Panc1 (cell line): ENCODE data around the gene SNX3. TPM values are rescaled to one million over a fixed set of nuclear protein-coding genes. Genes with fewer than 3 reads are reported as not detected.

Experiments used
- ATAC-seq: fragments of 200-7000 bp; cut with Tn5 transposase; 2 replicates; pipeline ENCODE4 v1.9.1; 2020; ENCODE audit warnings: mild to moderate bottlenecking, moderate library complexity
- BruUV-seq: library from RNA; stranded (reverse); fragments of 400-500 nt; replicated peaks from 2 replicates; lab custom pipeline; 2021; lab: Mats Ljungman, UMichigan
- CTCF ChIA-PET: fragments of 300-600 bp; sonication (Branson Sonifier 250); formaldehyde crosslinking; loops from one replicate; lab custom pipeline; 2022; ENCODE audit warnings: antibody characterized with exemption; lab: Charles Lee
- POLR2A ChIA-PET: fragments of 300-600 bp; sonication (Branson Sonifier 250); formaldehyde crosslinking; loops from one replicate; lab custom pipeline; 2022; ENCODE audit warnings: antibody characterized with exemption; lab: Charles Lee
- DNase-seq: peaks from one replicate; pipeline ENCODE4 v3.0.0-alpha.2; 2010; ENCODE audit warnings: low read depth, low spot score
- H3K27ac ChIP-seq: 2 replicates; pipeline ENCODE4 v1.5.1; 2011; ENCODE audit warnings: mild to moderate bottlenecking, low read length, inconsistent platforms
- H3K27me3 ChIP-seq: fragments of 200-500 bp; sonication (Bioruptor generic); 2 replicates; pipeline ENCODE4 v1.6.0; 2014; ENCODE audit warnings: low read length, inconsistent platforms; ENCODE audit not compliant: control insufficient read depth, insufficient read depth
- H3K36me3 ChIP-seq: fragments of 200-500 bp; sonication (Bioruptor generic); 2 replicates; pipeline ENCODE4 v1.5.1; 2014; ENCODE audit warnings: inconsistent platforms, mild to moderate bottlenecking, low read length, moderate library complexity; ENCODE audit not compliant: control insufficient read depth, insufficient read depth
- H3K4me1 ChIP-seq: 2 replicates; pipeline ENCODE4 v1.5.1; 2011; ENCODE audit warnings: inconsistent platforms, mild to moderate bottlenecking, low read length, moderate library complexity; ENCODE audit not compliant: control insufficient read depth, insufficient read depth
- H3K4me3 ChIP-seq, 2 experiments: 2 replicates each; pipeline ENCODE4 v1.5.1; 2011 to 2012; ENCODE audit warnings: low read depth in 2 of 2, low read length in 2 of 2, mild to moderate bottlenecking in 2 of 2, inconsistent platforms in 1 of 2, moderate library complexity in 1 of 2
- H3K9me3 ChIP-seq: fragments of 200-500 bp; sonication (Bioruptor generic); 2 replicates; pipeline ENCODE4 v1.5.1; 2014; ENCODE audit warnings: low read depth, mild to moderate bottlenecking, inconsistent platforms, low read length, moderate library complexity; ENCODE audit not compliant: control insufficient read depth, insufficient read depth
- POLR2AphosphoS5 ChIP-seq: IDR thresholded peaks from 2 replicates; pipeline ENCODE4 v1.6.1; 2012; ENCODE audit warnings: mild to moderate bottlenecking, low read depth, low read length, moderate library complexity
- SIN3A ChIP-seq: IDR thresholded peaks from 2 replicates; pipeline ENCODE4 v1.6.1; 2012; ENCODE audit warnings: low read depth, mild to moderate bottlenecking, low read length, moderate library complexity, borderline replicate concordance; ENCODE audit not compliant: insufficient read depth
- TCF7L2 ChIP-seq: IDR thresholded peaks from 2 replicates; pipeline ENCODE4 v1.6.1; 2011; ENCODE audit warnings: mild to moderate bottlenecking, low read depth, low read length, inconsistent platforms
- in situ Hi-C: cut with HindIII; loops from 2 replicates; pipeline ENCODE4 v1.10.0; 2016; ENCODE audit warnings: low sequenced_read_pairs, low pct_unique_long_range_greater_than_20kb
- intact Hi-C: fragments of 100-400 bp; cut with micrococcal nuclease; formaldehyde crosslinking; loops from one replicate; pipeline ENCODE4 v1.10.0; 2022; ENCODE audit not compliant: unreplicated experiment
- total RNA-seq: library from RNA; stranded (reverse); gene quantifications from one replicate; pipeline ENCODE4 v1.2.1, GENCODE V29; 2021; ENCODE audit not compliant: unreplicated experiment
- TF ChIP-seq, protein P1 (sequence below): fragments of 450-650 bp; IDR thresholded peaks from 2 replicates; pipeline ENCODE4 v1.5.1; 2017; ENCODE audit warnings: mild to moderate bottlenecking
- TF ChIP-seq, protein P2 (sequence below), 2 experiments: IDR thresholded peaks; 2 replicates each; pipeline ENCODE4 v1.6.1; 2011 to 2012; ENCODE audit warnings: low read depth in 2 of 2, control low read depth in 1 of 2, low read length in 1 of 2, mild to moderate bottlenecking in 1 of 2, moderate library complexity in 1 of 2; ENCODE audit not compliant: insufficient read depth in 1 of 2

The SNX3 gene
- total RNA-seq, 1 experiment from 2014 or later, result 223 TPM

DNA sequence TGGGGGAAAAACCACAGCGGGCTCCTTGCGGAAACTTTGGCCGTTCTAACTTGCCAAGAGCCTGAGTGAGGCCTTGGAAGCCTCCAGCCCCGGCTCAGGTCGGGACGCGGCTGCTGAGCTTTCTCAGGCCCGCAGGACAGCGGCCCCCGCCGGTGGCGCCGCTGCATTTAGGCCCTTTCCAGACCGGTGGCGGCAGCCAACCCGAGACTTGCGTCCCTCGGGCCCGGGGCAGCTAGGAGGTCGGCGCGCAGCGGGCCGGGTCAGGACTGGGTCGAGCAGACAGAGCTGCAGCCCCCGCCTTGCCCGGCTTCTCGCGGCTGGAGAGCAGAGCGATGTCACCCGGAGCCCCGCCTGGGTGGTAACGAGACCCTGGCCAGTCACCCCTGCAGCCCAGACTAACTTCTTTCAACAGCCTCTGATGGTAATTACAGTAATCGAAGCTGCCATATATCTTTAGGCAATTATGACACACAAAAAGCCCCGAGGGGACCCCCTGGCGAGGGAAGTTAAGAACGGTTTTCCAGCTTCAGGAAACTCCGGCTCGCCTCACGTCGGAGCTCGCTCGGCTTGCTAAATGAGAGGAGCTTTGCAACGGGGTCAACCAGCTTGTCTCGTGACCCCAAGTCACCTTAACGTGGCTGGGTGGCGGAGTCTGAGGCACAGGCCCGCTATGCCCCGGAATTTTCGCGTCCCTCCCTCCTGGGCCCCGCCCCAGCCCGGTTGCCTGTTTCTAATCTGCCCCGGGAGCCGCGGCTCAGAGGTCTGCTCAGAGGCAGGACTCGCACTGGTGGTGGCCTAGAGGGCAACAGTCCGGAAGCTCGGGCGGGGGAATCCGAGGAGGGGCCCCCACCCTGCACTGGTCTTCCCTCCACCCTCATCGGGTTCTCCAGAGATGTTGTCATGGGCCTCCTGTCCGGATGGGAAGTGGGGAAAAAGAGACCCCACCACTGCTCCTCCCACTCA lies 92.1 kb downstream of the SNX3 start:
- Histone ChIP-seq H3K27me3 (peaks cover 20% of the 10 kb centered on the region), H3K4me3 (no peak overlapping the region), H3K9me3 (no peaks in the 10 kb centered on the region), H3K36me3 (no peaks in the 10 kb centered on the region), H3K4me1 (peaks cover 8% of the 10 kb centered on the region; the same call in 1 of the 2 replicates), H3K27ac (no peak overlapping the region)
- DNase-seq (no peak), ATAC-seq (no peak)
- in situ Hi-C loops (no loop called here), intact Hi-C loops (no loop called here)
- BruUV-seq, result no TSS peak
- POLR2A ChIA-PET, result no interaction called here
- CTCF ChIA-PET, result no interaction called here
- no peak for TF ChIP-seq TCF7L2
- TF ChIP-seq SIN3A, result no peak
- TF ChIP-seq, protein P1, sequence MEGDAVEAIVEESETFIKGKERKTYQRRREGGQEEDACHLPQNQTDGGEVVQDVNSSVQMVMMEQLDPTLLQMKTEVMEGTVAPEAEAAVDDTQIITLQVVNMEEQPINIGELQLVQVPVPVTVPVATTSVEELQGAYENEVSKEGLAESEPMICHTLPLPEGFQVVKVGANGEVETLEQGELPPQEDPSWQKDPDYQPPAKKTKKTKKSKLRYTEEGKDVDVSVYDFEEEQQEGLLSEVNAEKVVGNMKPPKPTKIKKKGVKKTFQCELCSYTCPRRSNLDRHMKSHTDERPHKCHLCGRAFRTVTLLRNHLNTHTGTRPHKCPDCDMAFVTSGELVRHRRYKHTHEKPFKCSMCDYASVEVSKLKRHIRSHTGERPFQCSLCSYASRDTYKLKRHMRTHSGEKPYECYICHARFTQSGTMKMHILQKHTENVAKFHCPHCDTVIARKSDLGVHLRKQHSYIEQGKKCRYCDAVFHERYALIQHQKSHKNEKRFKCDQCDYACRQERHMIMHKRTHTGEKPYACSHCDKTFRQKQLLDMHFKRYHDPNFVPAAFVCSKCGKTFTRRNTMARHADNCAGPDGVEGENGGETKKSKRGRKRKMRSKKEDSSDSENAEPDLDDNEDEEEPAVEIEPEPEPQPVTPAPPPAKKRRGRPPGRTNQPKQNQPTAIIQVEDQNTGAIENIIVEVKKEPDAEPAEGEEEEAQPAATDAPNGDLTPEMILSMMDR, result no peak
- TF ChIP-seq, protein P2, sequence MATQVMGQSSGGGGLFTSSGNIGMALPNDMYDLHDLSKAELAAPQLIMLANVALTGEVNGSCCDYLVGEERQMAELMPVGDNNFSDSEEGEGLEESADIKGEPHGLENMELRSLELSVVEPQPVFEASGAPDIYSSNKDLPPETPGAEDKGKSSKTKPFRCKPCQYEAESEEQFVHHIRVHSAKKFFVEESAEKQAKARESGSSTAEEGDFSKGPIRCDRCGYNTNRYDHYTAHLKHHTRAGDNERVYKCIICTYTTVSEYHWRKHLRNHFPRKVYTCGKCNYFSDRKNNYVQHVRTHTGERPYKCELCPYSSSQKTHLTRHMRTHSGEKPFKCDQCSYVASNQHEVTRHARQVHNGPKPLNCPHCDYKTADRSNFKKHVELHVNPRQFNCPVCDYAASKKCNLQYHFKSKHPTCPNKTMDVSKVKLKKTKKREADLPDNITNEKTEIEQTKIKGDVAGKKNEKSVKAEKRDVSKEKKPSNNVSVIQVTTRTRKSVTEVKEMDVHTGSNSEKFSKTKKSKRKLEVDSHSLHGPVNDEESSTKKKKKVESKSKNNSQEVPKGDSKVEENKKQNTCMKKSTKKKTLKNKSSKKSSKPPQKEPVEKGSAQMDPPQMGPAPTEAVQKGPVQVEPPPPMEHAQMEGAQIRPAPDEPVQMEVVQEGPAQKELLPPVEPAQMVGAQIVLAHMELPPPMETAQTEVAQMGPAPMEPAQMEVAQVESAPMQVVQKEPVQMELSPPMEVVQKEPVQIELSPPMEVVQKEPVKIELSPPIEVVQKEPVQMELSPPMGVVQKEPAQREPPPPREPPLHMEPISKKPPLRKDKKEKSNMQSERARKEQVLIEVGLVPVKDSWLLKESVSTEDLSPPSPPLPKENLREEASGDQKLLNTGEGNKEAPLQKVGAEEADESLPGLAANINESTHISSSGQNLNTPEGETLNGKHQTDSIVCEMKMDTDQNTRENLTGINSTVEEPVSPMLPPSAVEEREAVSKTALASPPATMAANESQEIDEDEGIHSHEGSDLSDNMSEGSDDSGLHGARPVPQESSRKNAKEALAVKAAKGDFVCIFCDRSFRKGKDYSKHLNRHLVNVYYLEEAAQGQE (IDR thresholded peaks at IDR 0.05; ENCODE audit: insufficient read depth in 1 of 2, low read depth in 2 of 2, low read length in 1 of 2), result no peak
- no peak for TF ChIP-seq POLR2AphosphoS5

DNA sequence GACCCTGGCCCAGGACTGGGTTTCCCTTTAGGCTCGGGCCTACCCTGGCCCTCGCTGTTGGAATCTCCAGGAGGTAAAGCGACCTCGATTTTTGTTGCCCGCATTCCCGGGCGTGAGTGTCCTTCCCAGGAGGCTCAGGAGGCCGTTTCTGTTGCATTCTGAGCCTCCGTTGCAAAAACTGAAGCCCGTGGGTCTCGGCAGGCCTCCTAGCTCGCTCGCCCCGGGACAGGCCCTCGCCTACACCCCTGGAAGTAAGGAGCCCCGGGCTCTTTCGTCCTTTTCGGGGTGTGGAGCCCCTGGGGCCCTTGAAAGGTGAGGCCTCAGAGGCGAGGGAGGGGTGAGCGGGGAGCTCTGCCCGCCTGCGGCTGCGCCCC lies 92.8 kb downstream of the SNX3 start:
- TF ChIP-seq TCF7L2 (no peak), SIN3A (no peak)
- TF ChIP-seq, protein P1, result no peak
- peaks cover 27% of the 10 kb centered on the region for H3K27me3 ChIP-seq
- ChIA-PET CTCF (no interaction called here), POLR2A (no interaction called here)
- in situ Hi-C loops (no loop called here), intact Hi-C loops (no loop called here)
- H3K27ac ChIP-seq, result no peak overlapping the region
- no TSS peak for BruUV-seq
- DNase-seq, result no peak
- H3K9me3 ChIP-seq, result no peaks in the 10 kb centered on the region
- H3K4me1 ChIP-seq, result peaks cover 12% of the 10 kb centered on the region; the same call in 1 of the 2 replicates
- ATAC-seq, result no peak
- no peak overlapping the region for H3K4me3 ChIP-seq
- no peaks in the 10 kb centered on the region for H3K36me3 ChIP-seq
